ELF-1 (cell line): ENCODE measurements around the gene DIP2A.
"Not testable (repeated sequence)": the region's sequence is repeated elsewhere in the genome, so short reads cannot be mapped to it uniquely, and the experiment has no call there.

Source experiments
- DNase-seq: peaks from one replicate; pipeline ENCODE4 v3.0.0-alpha.2; 2016; ENCODE audit warnings: low read depth, low spot score

DIP2A gene

DNA sequence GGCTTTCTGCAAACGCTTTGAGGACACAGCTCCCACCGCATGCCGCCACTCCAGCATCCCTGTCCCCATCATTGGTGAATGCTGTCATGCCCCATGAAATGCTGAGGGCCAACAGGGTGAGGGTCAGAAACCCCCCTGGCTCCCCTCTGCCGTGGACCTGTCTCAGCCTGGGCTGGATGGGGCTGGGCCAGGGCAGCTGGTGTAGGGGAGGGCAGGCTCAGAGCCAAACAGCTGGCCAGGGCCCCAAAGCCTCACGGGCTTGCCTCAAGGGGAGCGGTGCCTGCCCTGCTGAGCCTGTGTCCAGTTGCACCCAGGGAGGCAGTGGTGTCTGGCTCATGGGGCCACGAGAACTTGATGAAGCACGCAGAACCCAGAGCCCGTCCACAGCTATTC, 96.5 kb downstream of the DIP2A start:
- peak; percentile 0 for DNase-seq

GRCh38 chr21:46555678-46556077, 97.0 kb downstream of the DIP2A start:
- peak; percentile 0 for DNase-seq

DNA sequence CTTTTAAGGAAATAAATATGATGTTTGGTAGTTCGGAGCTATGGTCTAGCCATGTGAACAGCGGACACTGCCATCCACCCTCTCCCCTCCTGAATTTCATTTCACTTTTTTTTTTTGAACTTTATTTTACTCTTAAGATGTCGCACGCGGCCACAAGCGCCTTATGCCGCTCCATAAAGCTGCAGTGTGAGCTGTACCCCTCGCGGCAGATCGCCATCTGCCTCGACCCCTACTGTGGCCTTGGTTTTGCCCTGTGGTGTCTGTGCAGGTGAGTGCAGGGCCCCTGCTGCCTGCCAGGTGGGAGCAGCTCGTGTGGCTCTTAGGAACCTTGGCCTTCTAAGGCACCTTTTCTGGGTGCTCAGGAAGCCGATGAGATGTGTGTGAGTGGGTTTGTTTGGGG, 98.1 kb downstream of the DIP2A start:
- DNase-seq = no peak

- DNase-seq = no peak
These were observed 98.8 kb downstream of the DIP2A start for GRCh38 chr21:46557469-46557868.

DNA sequence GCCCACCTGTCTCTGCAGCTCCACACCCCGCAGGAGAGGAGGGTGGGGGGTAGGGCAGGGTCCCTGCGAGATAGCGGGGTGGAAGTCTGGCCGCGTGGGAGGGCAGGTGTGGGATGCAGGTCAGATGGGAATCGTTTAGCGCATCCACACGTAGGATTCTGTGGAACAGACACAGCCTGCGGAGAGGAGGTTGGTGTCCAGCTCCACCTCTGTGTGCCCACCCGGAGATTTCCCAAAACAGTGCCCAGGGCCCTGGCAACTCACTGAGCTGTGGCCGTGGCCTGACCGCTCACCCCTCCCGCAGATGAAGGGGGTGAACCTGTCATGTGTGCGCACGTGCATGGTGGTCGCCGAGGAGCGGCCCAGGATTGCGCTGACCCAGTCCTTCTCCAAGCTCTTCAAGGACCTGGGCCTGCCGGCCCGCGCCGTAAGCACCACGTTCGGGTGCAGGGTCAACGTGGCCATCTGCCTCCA, 99.3 kb downstream of the DIP2A start:
- no peak for DNase-seq

DNA sequence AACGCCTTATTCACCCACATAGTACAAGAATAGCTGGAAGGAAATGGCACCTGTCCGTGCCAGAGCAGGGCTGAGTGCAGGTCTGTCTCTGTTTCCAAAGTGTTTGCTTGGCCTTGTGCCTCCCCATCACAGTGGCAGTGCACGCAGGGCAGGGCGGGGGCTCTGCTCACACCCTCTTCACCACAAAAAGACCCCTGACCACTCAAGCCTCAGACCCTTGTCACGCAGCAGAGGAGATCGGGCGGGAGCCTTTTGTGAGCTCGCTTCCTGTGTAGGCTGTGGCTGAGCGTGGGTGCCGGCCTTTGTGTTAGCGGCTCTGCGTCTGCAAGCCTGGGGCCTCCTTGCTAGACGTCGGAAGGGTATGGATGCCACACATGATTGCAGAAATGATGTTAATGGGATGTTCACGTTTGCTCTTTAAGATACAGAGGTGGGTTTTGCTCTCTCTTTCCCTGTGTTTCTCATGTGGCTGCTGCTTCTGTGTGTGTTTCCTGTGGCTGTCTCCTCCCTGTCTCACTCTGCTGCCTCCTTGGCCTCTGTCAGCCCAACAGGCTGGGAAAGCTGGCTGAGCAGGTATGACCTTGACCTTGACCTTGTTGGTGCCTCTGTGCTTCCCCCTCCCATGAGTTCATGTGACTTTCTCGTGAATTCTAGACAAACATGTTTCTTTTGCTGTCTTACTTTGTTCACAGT, 100.7 kb downstream of the DIP2A start:
- peak; percentile 0 for DNase-seq

DNA sequence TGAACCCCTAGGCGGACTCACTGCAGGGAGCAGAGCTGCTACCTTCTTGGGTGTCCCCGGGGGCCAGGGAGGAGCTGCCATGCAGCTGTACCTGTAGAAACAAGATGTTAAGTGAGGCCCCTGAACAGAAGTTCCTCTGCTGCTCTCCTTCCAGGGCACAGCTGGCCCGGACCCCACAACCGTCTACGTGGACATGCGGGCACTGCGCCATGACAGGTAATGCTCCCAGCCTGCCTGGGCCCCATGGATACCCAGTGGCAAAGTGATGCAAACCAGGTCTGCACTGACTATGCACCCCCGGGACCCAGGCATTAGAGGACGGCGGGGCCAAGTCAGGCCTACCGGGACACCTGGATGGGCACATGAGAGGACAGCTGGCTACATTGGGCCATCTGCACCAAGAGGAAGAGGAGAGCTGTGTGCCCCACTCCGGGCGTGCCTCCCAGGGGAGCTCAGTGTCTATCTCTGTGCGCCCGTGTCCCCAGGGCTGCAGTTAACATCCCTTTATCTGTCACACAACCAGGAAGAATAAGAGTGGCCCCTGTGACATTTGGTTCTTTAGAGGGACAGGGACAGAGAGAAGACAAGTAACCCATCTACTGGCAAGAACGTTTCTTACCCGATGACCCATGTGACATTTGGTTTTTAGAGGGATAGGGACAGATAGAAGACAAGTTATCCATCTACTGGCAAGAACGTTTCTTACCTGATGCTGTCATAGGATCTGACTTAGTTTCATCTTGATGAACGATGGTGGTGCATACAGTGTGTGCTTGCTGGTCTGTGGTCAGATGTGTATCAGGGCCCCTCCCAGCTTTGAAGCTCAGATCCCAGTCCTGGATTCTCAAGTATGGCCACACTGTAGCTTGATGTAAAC, 102.1 kb downstream of the DIP2A start:
- no peak for DNase-seq

DNA sequence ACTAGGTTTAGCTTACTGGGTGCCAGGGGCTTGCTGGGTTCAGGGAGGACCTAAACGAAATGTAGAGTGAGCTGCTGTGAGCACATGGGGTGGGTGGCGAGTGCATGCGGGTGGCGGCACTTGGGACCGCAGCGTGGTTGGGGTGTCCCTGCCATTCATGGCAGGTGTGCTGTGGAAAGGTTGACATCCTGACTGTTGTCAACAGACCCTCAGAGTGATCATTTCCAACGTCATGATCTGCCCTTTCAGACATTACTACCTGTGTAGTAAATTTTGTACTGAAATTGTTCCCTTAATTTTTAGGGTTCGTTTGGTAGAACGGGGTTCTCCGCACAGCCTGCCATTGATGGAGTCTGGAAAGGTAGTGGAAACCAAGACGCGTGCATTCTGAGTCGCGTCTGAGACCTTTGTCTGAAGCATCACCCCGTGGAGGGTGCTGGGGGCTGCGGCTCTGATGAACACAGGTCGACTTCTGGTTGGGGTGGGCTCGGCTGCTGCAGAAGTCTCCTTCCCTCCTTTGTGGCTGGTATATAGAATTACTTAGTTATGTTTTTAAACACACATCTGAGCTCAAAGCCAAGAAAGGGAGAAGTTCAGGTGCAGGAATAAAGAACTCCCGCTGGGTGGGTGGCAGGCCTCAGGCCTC, 102.9 kb downstream of the DIP2A start:
- DNase-seq = peak; percentile 0

- peak; percentile 0 for DNase-seq
These were observed 103.8 kb downstream of the DIP2A start for GRCh38 chr21:46562472-46562871.

- no peak for DNase-seq
These were observed 104.4 kb downstream of the DIP2A start for GRCh38 chr21:46562964-46563607.

- no peak for DNase-seq
These were observed 105.7 kb downstream of the DIP2A start for GRCh38 chr21:46564391-46564790.

DNA sequence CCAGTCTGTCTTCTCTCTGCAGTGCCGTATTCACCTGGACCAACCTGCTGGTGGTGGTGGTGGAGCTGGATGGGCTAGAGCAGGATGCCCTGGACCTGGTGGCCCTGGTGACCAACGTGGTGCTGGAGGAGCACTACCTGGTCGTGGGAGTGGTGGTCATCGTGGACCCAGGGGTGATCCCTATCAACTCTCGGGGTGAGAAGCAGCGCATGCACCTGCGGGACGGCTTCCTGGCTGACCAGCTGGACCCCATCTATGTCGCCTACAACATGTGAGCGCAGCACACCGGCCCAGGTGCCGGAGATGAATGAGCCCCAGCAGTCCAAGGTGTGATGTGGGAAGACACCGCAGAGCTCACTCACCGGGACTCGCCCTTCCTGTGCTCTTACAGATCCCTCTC, 108.7 kb downstream of the DIP2A start:
- no peak for DNase-seq

DNA sequence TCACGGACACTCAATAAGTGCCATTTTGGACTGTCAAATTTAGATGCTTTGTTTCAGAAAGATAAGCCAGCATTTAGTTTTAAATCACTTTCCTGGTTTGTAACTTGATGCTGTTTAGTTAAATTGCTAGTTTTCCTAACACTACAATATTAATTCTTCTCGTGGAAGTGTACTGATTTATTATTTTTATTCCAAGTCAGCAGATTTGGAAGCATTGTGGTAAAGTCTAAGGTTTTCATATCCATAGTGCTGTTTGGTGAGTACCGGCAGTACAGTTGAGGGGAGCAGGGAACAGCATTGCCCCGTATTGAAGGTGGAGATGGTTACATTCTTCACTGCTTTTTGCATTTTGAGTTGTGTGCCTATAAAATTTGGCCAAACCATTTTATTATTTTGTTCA, 109.9 kb downstream of the DIP2A start:
- no peak for DNase-seq

DNA sequence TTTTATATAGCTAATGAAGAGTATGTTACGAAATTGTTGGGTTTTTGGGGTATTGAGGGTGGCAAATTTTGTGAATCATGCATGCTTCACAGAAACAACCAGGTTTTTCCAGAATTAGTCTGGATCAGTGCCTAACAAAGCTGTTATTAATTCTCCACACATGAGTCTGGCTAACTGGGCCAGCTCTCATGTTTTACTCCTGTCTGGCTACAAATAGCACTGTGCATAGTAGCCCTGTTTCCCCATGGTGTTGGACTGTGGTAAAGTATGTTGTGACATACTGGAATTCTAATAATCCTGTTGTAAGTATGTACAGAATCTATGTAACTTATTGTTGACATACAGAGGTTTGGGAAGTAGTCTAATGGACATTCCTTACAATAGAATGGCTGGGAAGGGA, 110.4 kb downstream of the DIP2A start:
- no peak for DNase-seq

DNA sequence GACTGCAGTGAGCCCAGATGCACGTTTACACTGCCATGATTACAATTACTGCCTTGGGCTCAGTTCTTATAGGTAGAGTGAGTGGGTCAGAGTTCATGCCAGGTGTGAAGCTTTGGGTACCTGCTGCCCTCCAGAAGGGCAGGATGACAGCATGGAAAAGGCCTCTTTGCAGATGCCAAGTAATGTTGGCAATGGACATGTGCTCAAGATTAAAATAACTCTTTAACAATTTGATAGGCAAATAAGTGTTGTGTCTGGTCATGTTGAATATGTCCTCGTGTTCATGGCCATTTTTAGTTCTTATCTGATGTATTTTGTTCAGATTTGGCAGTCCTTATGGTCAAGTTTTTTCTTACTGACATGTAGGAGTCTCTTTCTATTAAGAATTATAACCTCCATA, 111.4 kb downstream of the DIP2A start:
- DNase-seq = no peak

GRCh38 chr21:46570631-46571030, 111.9 kb downstream of the DIP2A start:
- no peak for DNase-seq

GRCh38 chr21:46572850-46573249, 114.2 kb downstream of the DIP2A start:
- no peak for DNase-seq

DNA sequence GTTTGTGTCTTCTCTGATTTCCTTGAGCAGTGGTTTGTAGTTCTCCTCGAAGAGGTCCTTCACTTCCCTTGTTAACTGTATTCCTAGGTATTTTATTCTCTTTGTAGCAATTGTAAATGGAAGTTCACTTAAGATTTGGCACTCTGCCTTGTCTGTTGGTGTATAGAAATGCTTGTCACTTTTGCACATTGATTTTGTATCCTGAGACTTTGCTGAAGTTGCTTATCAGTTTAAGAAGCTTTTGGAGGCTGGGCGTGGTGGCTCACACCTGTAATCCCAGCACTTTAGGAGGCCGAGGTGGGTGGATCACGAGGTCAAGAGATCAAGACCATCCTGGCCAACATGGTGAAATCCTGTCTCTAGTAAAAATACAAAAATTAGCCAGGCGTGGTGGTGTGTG, 119.1 kb downstream of the DIP2A start:
- DNase-seq = not testable (repeated sequence)

DNA sequence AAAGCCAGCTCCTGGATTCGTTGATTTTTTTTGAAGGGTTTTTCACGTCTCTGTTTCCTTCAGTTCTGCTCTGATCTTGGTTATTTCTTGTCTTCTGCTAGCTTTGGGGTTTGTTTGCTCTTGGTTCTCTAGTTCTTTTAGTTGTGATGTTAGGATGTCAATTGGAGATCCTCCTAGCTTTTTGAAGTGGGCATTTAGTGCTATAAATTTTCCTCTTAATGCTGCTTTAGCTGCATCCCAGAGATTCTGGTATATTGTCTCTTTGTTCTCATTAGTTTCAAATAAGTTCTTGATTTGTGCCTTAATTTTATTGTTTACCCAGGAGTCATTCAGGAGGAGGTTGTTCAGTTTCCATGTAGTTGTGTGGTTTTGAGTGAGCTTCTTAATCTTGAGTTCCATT, 120.7 kb downstream of the DIP2A start:
- not testable (repeated sequence) for DNase-seq

GRCh38 chr21:46581780-46582307, 123.2 kb downstream of the DIP2A start:
- no peak for DNase-seq

GRCh38 chr21:46585191-46585953, 126.7 kb downstream of the DIP2A start:
- DNase-seq = no peak
